ENCODE measurements around the gene TNFSF9. TPM values are rescaled to one million over a fixed set of nuclear protein-coding genes. Genes with fewer than 3 reads are reported as not detected.

Gene TNFSF9
- total RNA-seq = 1 to 10 TPM; 5.7 to 8.4 TPM
- 3.1 TPM for polyA plus RNA-seq (ENCODE audit: insufficient read depth, low read depth, low replicate concordance)
- long read RNA-seq, donor 1 = 0 reads
- long read RNA-seq, donor 2 = 0 reads

GRCh38 chr19:6530386-6531162 lies at the start of gene TNFSF9:
TNFSF9 (plus strand) TSS chr19:6531026; CDS start chr19:6531037, 11 bp downstream.
- Histone ChIP-seq H3K27ac (peak within 1 kb of the TSS; percentile 53 to 55), H3K9me3 (no peaks in the 10 kb centered on the region), H3K4me1 (peaks cover 9% of the 10 kb centered on the region), H3K4me3 (peak within 1 kb of the TSS; percentile 32 to 60), H3K27me3 (no peaks in the 10 kb centered on the region), H3K36me3 (ENCODE audit: low read depth, missing control alignments) (no peaks in the 10 kb centered on the region)
- peak; percentile 95 for DNase-seq
- 1 to 2% methylated on average over 18 to 41 of the region's 44 CpGs for WGBS, 2 donors
- no peak for TF ChIP-seq CTCF (IDR thresholded peaks at IDR 0.05)
- TF ChIP-seq POLR2A (IDR thresholded peaks at IDR 0.05) = peak; percentile 87
- intact Hi-C loops (cut with DNase I; ENCODE audit: low total_unique reads) = no loop called here

- Histone ChIP-seq H3K9me3 (no peaks in the 10 kb centered on the region), H3K4me3 (no peak within 1 kb of the TSS), H3K36me3 (ENCODE audit: low read depth, missing control alignments) (no peaks in the 10 kb centered on the region), H3K27ac (no peak within 1 kb of the TSS), H3K4me1 (no peaks in the 10 kb centered on the region), H3K27me3 (no peaks in the 10 kb centered on the region)
- DNase-seq = peak; percentile 40
- 45 to 66% methylated on average over 22 to 24 of the region's 24 CpGs for WGBS, 2 donors
- intact Hi-C loops (cut with DNase I; ENCODE audit: low total_unique reads) = no loop called here
- TF ChIP-seq POLR2A (IDR thresholded peaks at IDR 0.05) (no peak), CTCF (IDR thresholded peaks at IDR 0.05) (peak in 1 of 3 experiments; percentile 32)
Observed at GRCh38 chr19:6481541-6482342, 49.1 kb upstream of the TNFSF9 start, which contains the start of gene DENND1C. DENND1C (minus strand) TSS chr19:6481787; CDS start chr19:6481695, 92 bp downstream.

- no peak for DNase-seq
- no peaks in the 10 kb centered on the region for H3K27me3 ChIP-seq
Observed at GRCh38 chr19:6482343-6482686, 48.5 kb upstream of the TNFSF9 start.

GRCh38 chr19:6483235-6483634 lies 47.6 kb upstream of the TNFSF9 start:
- intact Hi-C loops (cut with DNase I; ENCODE audit: low total_unique reads) = no loop called here

More at GRCh38 chr19:6482343-6482686, 48.5 kb upstream of the TNFSF9 start:
- intact Hi-C loops (cut with DNase I; ENCODE audit: low total_unique reads) = no loop called here
- 96 to 97% methylated on average over 8 of the region's 8 CpGs for WGBS, 2 donors
- Histone ChIP-seq H3K4me1 (no peaks in the 10 kb centered on the region), H3K9me3 (no peaks in the 10 kb centered on the region), H3K4me3 (no peak overlapping the region), H3K36me3 (ENCODE audit: low read depth, missing control alignments) (no peaks in the 10 kb centered on the region), H3K27ac (no peak overlapping the region)
- TF ChIP-seq CTCF (IDR thresholded peaks at IDR 0.05) = no peak
- no peak for TF ChIP-seq POLR2A (IDR thresholded peaks at IDR 0.05)

More at GRCh38 chr19:6483235-6483634, 47.6 kb upstream of the TNFSF9 start:
- no peak overlapping the region for H3K27ac ChIP-seq
- H3K27me3 ChIP-seq = no peaks in the 10 kb centered on the region
- WGBS, 2 donors = 48 to 52% methylated on average over 3 of the region's 3 CpGs
- TF ChIP-seq CTCF (IDR thresholded peaks at IDR 0.05) = no peak
- TF ChIP-seq POLR2A (IDR thresholded peaks at IDR 0.05) = no peak
- H3K36me3 ChIP-seq (ENCODE audit: low read depth, missing control alignments) = no peaks in the 10 kb centered on the region
- no peak for DNase-seq
- no peaks in the 10 kb centered on the region for H3K4me1 ChIP-seq
- no peak overlapping the region for H3K4me3 ChIP-seq
- H3K9me3 ChIP-seq = no peaks in the 10 kb centered on the region
